A673 (cell line): ENCODE measurements around the gene ARRB1. TPM values are rescaled to one million over a fixed set of nuclear protein-coding genes. Genes with fewer than 3 reads are reported as not detected.
"Not testable (repeated sequence)": the region's sequence is repeated elsewhere in the genome, so short reads cannot be mapped to it uniquely, and the experiment has no call there.

Experiments used
- BruUV-seq: library from RNA; stranded (reverse); fragments of 400-500 nt; replicated peaks from 2 replicates; lab custom pipeline; 2021; lab: Mats Ljungman, UMichigan
- CTCF ChIA-PET: fragments of 300-600 bp; sonication (Branson Sonifier 250); formaldehyde crosslinking; loops from one replicate; lab custom pipeline; 2022; ENCODE audit warnings: antibody characterized with exemption; lab: Charles Lee
- POLR2A ChIA-PET: fragments of 300-600 bp; sonication (Branson Sonifier 250); formaldehyde crosslinking; loops from one replicate; lab custom pipeline; 2022; ENCODE audit warnings: antibody characterized with exemption; ENCODE audit not compliant: low non-redundant PET; lab: Charles Lee
- DNase-seq: peaks from one replicate; pipeline ENCODE4 v3.0.0-alpha.2; 2015; ENCODE audit warnings: low spot score
- H3K27ac ChIP-seq: fragments of 200-600 bp; sonication (generic); 2 replicates; pipeline ENCODE4 v1.5.1; 2016; ENCODE audit warnings: mixed run types, low read depth, mild to moderate bottlenecking, mixed read lengths, antibody characterized with exemption, low read length; ENCODE audit not compliant: poor library complexity, severe bottlenecking
- H3K27me3 ChIP-seq: fragments of 200-600 bp; sonication (generic); replicated peaks from 2 replicates; pipeline ENCODE4 v1.6.1; 2017; ENCODE audit warnings: mixed run types, low read depth, mild to moderate bottlenecking, mixed read lengths, antibody characterized with exemption, low read length; ENCODE audit not compliant: insufficient read depth, poor library complexity
- H3K36me3 ChIP-seq: fragments of 200-600 bp; sonication (generic); 2 replicates; pipeline ENCODE4 v1.6.1; 2016; ENCODE audit warnings: mixed run types, mild to moderate bottlenecking, mixed read lengths, antibody characterized with exemption, low read length; ENCODE audit not compliant: insufficient read depth, poor library complexity, severe bottlenecking
- H3K4me1 ChIP-seq: fragments of 200-600 bp; sonication (generic); 2 replicates; pipeline ENCODE4 v1.6.1; 2017; ENCODE audit warnings: mixed run types, mild to moderate bottlenecking, mixed read lengths, antibody characterized with exemption, low read length; ENCODE audit not compliant: insufficient read depth, poor library complexity, severe bottlenecking
- H3K4me3 ChIP-seq: fragments of 200-600 bp; sonication (generic); 2 replicates; pipeline ENCODE4 v1.5.1; 2016; ENCODE audit warnings: low read depth, mixed run types, mild to moderate bottlenecking, mixed read lengths, low read length; ENCODE audit not compliant: poor library complexity, severe bottlenecking
- H3K9me3 ChIP-seq: fragments of 200-600 bp; sonication (generic); 2 replicates; pipeline ENCODE4 v1.6.1; 2016; ENCODE audit warnings: mixed run types, low read depth, mild to moderate bottlenecking, mixed read lengths, antibody characterized with exemption, low read length; ENCODE audit not compliant: poor library complexity, severe bottlenecking
- CTCF ChIP-seq: fragments of 300-800, 200-600 bp; sonication (generic); conservative IDR thresholded peaks from 2 replicates; pipeline ENCODE4 v1.5.1; 2017; ENCODE audit warnings: low read depth, mild to moderate bottlenecking, antibody characterized with exemption, low read length, moderate library complexity, mixed read lengths
- EZH2 ChIP-seq: fragments of 200-600 bp; sonication (generic); IDR thresholded peaks from 2 replicates; pipeline ENCODE4 v1.6.1; 2017; ENCODE audit warnings: borderline replicate concordance, low read depth, mild to moderate bottlenecking, mixed read lengths, antibody characterized with exemption, low read length; ENCODE audit not compliant: poor library complexity, severe bottlenecking
- intact Hi-C: fragments of 100-400 bp; cut with micrococcal nuclease; formaldehyde crosslinking; loops from one replicate; pipeline ENCODE4 v1.10.0; 2022; ENCODE audit not compliant: unreplicated experiment
- total RNA-seq: library from RNA; stranded (reverse); gene quantifications from 2 replicates; pipeline ENCODE4 v1.2.3, GENCODE V29; 2021

ARRB1 gene
- total RNA-seq, 1 experiment from 2014 or later, result 37.8 TPM

GRCh38 chr11:75276186-75276585 lies 75.3 kb downstream of the ARRB1 start:
- CTCF ChIA-PET, result interaction anchor here (0.6 kb wide), 1 partner anchor 103 kb away, joined by 3 read pairs; no protein-coding TSS in a partner anchor
- H3K27ac ChIP-seq, result no peak overlapping the region
- no peaks in the 10 kb centered on the region for H3K9me3 ChIP-seq
- BruUV-seq, result no TSS peak
- H3K27me3 ChIP-seq, result no peaks in the 10 kb centered on the region
- H3K36me3 ChIP-seq, result peaks cover 2% of the 10 kb centered on the region
- no peak for DNase-seq
- intact Hi-C loops, result no loop called here
- POLR2A ChIA-PET, result no interaction called here
- H3K4me1 ChIP-seq, result no peaks in the 10 kb centered on the region
- no peak overlapping the region for H3K4me3 ChIP-seq
- TF ChIP-seq CTCF (no peak), EZH2 (no peak)

DNA sequence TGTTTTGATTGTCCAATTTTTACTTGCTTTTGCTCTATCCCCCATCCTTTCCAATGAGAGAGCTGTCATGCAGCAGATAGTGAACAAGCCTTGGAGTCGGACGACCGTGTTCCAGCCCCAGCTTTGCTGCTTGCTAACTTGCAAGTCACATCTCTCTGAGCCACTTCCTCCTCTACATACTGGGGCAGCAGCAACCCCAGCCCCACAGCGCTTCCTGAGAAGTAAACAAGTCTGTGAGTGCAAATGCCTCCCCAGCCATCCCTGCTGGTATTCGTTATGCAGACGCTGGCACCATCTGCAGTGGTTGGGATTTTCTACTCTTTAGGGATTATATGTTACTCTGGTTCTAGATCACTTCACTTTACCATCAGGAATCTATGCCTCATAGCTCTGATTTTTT lies 75.9 kb downstream of the ARRB1 start:
- no TSS peak for BruUV-seq
- Histone ChIP-seq H3K36me3 (peaks cover 2% of the 10 kb centered on the region), H3K27me3 (no peaks in the 10 kb centered on the region), H3K4me3 (no peak overlapping the region), H3K27ac (no peak overlapping the region), H3K4me1 (no peaks in the 10 kb centered on the region), H3K9me3 (no peaks in the 10 kb centered on the region)
- ChIA-PET POLR2A (no interaction called here), CTCF (interaction anchor here (0.6 kb wide), 1 partner anchor 260 kb away, joined by 4 read pairs; no protein-coding TSS in a partner anchor)
- TF ChIP-seq CTCF (no peak), EZH2 (no peak)
- DNase-seq, result no peak
- intact Hi-C loops, result no loop called here

DNA sequence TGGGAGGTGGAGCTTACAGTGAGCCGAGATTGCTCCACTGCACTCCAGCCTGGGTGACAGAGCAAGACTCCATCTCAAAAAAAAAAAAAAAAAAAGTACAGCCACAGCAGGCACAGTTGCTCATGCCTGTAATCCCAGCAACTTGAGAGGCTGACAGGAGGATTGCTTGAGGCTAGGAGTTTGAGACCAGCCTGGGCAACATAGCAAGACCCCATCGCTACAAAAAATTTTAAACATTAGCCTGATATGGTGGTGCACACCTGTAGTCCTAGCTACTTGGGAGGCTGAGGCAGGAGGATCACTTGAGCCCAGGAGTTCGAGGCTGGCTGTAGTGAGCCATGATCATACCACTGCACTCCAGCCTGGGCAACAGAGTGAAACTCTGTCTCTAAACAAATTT lies 76.7 kb downstream of the ARRB1 start:
- H3K36me3 ChIP-seq, CTCF ChIA-PET, H3K27ac ChIP-seq, H3K4me1 ChIP-seq, DNase-seq, H3K9me3 ChIP-seq, BruUV-seq, intact Hi-C loops, H3K4me3 ChIP-seq, POLR2A ChIA-PET, H3K27me3 ChIP-seq: not testable (repeated sequence)
